GM21360 (cell line): ENCODE measurements around the gene SLC19A3.
A peak's percentile ranks its signal among the peaks of the same experiment; 100 is the strongest.
"Not testable (repeated sequence)": the region's sequence is repeated elsewhere in the genome, so short reads cannot be mapped to it uniquely, and the experiment has no call there.

Experiments used
- ATAC-seq: cut with Tn5 transposase; IDR thresholded peaks from one replicate; pipeline ENCODE4 v1.9.1; 2021; ENCODE audit warnings: mild to moderate bottlenecking, moderate library complexity; ENCODE audit not compliant: unreplicated experiment

SLC19A3 gene

GRCh38 chr2:227717687-227718567, at the start of gene SLC19A3:
Gene SLC19A3 (minus strand): TSS chr2:227718028. CDS start chr2:227702318, 15,710 bp downstream.
- ATAC-seq = no peak

- peak; percentile 99 for ATAC-seq
Measured at GRCh38 chr2:227766373-227766883, 48.6 kb upstream of the SLC19A3 start.

GRCh38 chr2:227765788-227766372, 48.1 kb upstream of the SLC19A3 start:
- ATAC-seq = no peak

GRCh38 chr2:227761740-227762476, 44.1 kb upstream of the SLC19A3 start:
- no peak for ATAC-seq

GRCh38 chr2:227759411-227760118, 41.7 kb upstream of the SLC19A3 start:
- ATAC-seq = no peak

- not testable (repeated sequence) for ATAC-seq
Measured at GRCh38 chr2:227756261-227756660, 38.4 kb upstream of the SLC19A3 start.

- no peak for ATAC-seq
Measured at GRCh38 chr2:227748079-227748478, 30.3 kb upstream of the SLC19A3 start.

GRCh38 chr2:227745594-227745993, 27.8 kb upstream of the SLC19A3 start, which contains the start of gene SCYGR8:
Gene SCYGR8 (plus strand): TSS chr2:227745894. CDS start chr2:227745894, 0 bp downstream.
- ATAC-seq = no peak

- ATAC-seq = not testable (repeated sequence)
Measured at GRCh38 chr2:227740705-227741104, 22.9 kb upstream of the SLC19A3 start.

- no peak for ATAC-seq
Measured at GRCh38 chr2:227739351-227739750, 21.5 kb upstream of the SLC19A3 start.

- ATAC-seq = no peak
Measured at GRCh38 chr2:227728035-227728434, 10.2 kb upstream of the SLC19A3 start, which contains the start of gene SCYGR7. Gene SCYGR7 (plus strand): TSS chr2:227728335. CDS start chr2:227728335, 0 bp downstream.

GRCh38 chr2:227724394-227725039, 6.7 kb upstream of the SLC19A3 start, which contains the start of gene SCYGR6:
Gene SCYGR6 (minus strand): TSS chr2:227724757. CDS start chr2:227724757, 0 bp downstream.
- no peak for ATAC-seq

- not testable (repeated sequence) for ATAC-seq
Measured at GRCh38 chr2:227722821-227723220, 5.0 kb upstream of the SLC19A3 start.

GRCh38 chr2:227720680-227721079, 2.9 kb upstream of the SLC19A3 start:
- no peak for ATAC-seq

GRCh38 chr2:227719641-227720040, 1.8 kb upstream of the SLC19A3 start:
- no peak for ATAC-seq

- no peak for ATAC-seq
Measured at GRCh38 chr2:227716501-227716900, 1.3 kb downstream of the SLC19A3 start.

GRCh38 chr2:227713291-227713690, 4.5 kb downstream of the SLC19A3 start:
- no peak for ATAC-seq

- no peak for ATAC-seq
Measured at GRCh38 chr2:227710986-227711385, 6.8 kb downstream of the SLC19A3 start.

GRCh38 chr2:227707390-227707789, 10.4 kb downstream of the SLC19A3 start:
- ATAC-seq = no peak

- ATAC-seq = no peak
Measured at GRCh38 chr2:227706859-227707258, 11.0 kb downstream of the SLC19A3 start.
